Upper lobe of right lung (tissue), 1 donor: ENCODE measurements around the gene ZNF628. TPM values are rescaled to one million over a fixed set of nuclear protein-coding genes. Genes with fewer than 3 reads are reported as not detected.
"Not testable (repeated sequence)": the region's sequence is repeated elsewhere in the genome, so short reads cannot be mapped to it uniquely, and the experiment has no call there.

Experiments
- ATAC-seq: fragments of 200-7000 bp; cut with Tn5 transposase; one replicate; pipeline ENCODE4 v1.9.1; 2020; ENCODE audit warnings: mild to moderate bottlenecking, moderate library complexity
- DNase-seq: peaks from one replicate; pipeline ENCODE4 v3.0.0-alpha.2; 2020
- H3K27ac ChIP-seq: fragments of 200-600 bp; one replicate; pipeline ENCODE4 v1.8.0; 2022
- H3K27me3 ChIP-seq: fragments of 200-600 bp; one replicate; pipeline ENCODE4 v1.8.0; 2022; ENCODE audit warnings: mild to moderate bottlenecking
- H3K36me3 ChIP-seq: fragments of 200-600 bp; one replicate; pipeline ENCODE4 v1.8.0; 2022
- H3K4me1 ChIP-seq: fragments of 200-600 bp; one replicate; pipeline ENCODE4 v1.8.0; 2022
- H3K4me3 ChIP-seq: fragments of 200-600 bp; one replicate; pipeline ENCODE4 v1.8.0; 2022; ENCODE audit warnings: mild to moderate bottlenecking
- H3K9me3 ChIP-seq: fragments of 200-600 bp; one replicate; pipeline ENCODE4 v1.8.0; 2022
- intact Hi-C: fragments of 100-400 bp; cut with DNase I; formaldehyde crosslinking; loops from one replicate; pipeline ENCODE4 v1.11.0; 2022
- total RNA-seq: library from RNA; stranded (reverse); fragmentation: NEBNext Ultra II Directional; extraction: Animal tissue kit (Norgen Biotek cat#: 25700); gene quantifications from one replicate; pipeline ENCODE4 v1.2.1, GENCODE V29; 2021
- TF ChIP-seq, protein P1 (sequence below): fragments of 200-600 bp; IDR thresholded peaks from one replicate; pipeline ENCODE4 v1.8.0; 2022; ENCODE audit warnings: antibody characterized with exemption
- donor health status: DM: no; HTN: yes; CAD: no; lungs with severe emphysema.

Gene ZNF628
- total RNA-seq, 1 donor from 2014 or later, result 10.2 TPM

DNA sequence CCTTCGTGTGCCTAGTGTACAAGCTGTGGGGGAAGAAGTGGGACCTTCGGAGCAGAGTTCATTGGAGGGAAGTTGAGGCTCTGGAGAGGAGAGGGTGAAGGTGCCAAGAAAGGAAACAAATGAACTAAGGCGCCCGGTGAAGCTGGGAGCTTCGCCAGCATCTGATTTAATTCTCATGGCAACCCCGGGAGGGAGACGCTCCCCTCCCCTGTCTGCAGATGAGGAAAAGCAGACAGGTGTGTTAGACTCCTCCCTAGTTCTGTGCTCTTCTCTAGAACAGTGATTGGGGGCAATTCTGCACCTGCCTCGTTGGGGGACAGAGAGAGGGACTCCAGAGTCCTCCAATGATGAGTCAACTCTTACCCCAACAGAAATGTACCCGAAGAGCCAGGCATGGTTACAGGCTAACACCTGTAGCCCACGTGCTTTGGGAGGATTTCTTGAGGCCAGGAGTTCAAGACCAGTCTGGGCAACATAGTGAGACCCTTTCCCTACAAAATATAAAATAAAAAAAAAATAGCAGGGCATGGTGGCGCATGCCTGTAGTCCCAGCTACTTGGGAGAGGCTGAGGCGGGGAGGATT is 16.0 kb downstream of the ZNF628 start:
- H3K4me1 ChIP-seq, result no peaks in the 10 kb centered on the region
- TF ChIP-seq, protein P1, sequence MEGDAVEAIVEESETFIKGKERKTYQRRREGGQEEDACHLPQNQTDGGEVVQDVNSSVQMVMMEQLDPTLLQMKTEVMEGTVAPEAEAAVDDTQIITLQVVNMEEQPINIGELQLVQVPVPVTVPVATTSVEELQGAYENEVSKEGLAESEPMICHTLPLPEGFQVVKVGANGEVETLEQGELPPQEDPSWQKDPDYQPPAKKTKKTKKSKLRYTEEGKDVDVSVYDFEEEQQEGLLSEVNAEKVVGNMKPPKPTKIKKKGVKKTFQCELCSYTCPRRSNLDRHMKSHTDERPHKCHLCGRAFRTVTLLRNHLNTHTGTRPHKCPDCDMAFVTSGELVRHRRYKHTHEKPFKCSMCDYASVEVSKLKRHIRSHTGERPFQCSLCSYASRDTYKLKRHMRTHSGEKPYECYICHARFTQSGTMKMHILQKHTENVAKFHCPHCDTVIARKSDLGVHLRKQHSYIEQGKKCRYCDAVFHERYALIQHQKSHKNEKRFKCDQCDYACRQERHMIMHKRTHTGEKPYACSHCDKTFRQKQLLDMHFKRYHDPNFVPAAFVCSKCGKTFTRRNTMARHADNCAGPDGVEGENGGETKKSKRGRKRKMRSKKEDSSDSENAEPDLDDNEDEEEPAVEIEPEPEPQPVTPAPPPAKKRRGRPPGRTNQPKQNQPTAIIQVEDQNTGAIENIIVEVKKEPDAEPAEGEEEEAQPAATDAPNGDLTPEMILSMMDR, result no peak
- H3K9me3 ChIP-seq, result no peaks in the 10 kb centered on the region
- intact Hi-C loops, result no loop called here
- no peak overlapping the region for H3K27ac ChIP-seq
- ATAC-seq (no peak), DNase-seq (no peak)
- H3K36me3 ChIP-seq, result no peaks in the 10 kb centered on the region
- no peak overlapping the region for H3K4me3 ChIP-seq
- peaks cover 6% of the 10 kb centered on the region for H3K27me3 ChIP-seq

- H3K36me3 ChIP-seq, result no peaks in the 10 kb centered on the region
- H3K9me3 ChIP-seq, result no peaks in the 10 kb centered on the region
- TF ChIP-seq, protein P1, result no peak
- intact Hi-C loops, result no loop called here
- H3K4me3 ChIP-seq, result no peak overlapping the region
- H3K4me1 ChIP-seq, result no peaks in the 10 kb centered on the region
- peaks cover 6% of the 10 kb centered on the region for H3K27me3 ChIP-seq
- peak overlapping the region; percentile 58 for H3K27ac ChIP-seq
- no peak for DNase-seq
- ATAC-seq, result no peak
Measured at GRCh38 chr19:55493052-55493644, 16.7 kb downstream of the ZNF628 start.

- intact Hi-C loops, result no loop called here
- H3K36me3 ChIP-seq, result no peaks in the 10 kb centered on the region
- peak overlapping the region; percentile 58 for H3K27ac ChIP-seq
- no peak for DNase-seq
- peaks cover 6% of the 10 kb centered on the region for H3K27me3 ChIP-seq
- H3K4me3 ChIP-seq, result no peak overlapping the region
- TF ChIP-seq, protein P1, result no peak
- H3K9me3 ChIP-seq, result no peaks in the 10 kb centered on the region
- ATAC-seq, result no peak
- no peaks in the 10 kb centered on the region for H3K4me1 ChIP-seq
Measured at GRCh38 chr19:55493645-55494171, 17.3 kb downstream of the ZNF628 start.

- ATAC-seq (peak; percentile 13), DNase-seq (no peak)
- no peaks in the 10 kb centered on the region for H3K36me3 ChIP-seq
- no peaks in the 10 kb centered on the region for H3K9me3 ChIP-seq
- H3K27me3 ChIP-seq, result peaks cover 6% of the 10 kb centered on the region
- TF ChIP-seq, protein P1, result no peak
- no peaks in the 10 kb centered on the region for H3K4me1 ChIP-seq
- peak overlapping the region; percentile 63 for H3K27ac ChIP-seq
- intact Hi-C loops, result no loop called here
- H3K4me3 ChIP-seq, result peak overlapping the region; percentile 26
Measured at GRCh38 chr19:55494172-55494761, 17.9 kb downstream of the ZNF628 start.

GRCh38 chr19:55495646-55496349 is 19.4 kb downstream of the ZNF628 start:
- ATAC-seq (no peak), DNase-seq (no peak)
- H3K4me1 ChIP-seq, result no peaks in the 10 kb centered on the region
- peaks cover 6% of the 10 kb centered on the region for H3K27me3 ChIP-seq
- no peak overlapping the region for H3K4me3 ChIP-seq
- intact Hi-C loops, result no loop called here
- no peaks in the 10 kb centered on the region for H3K9me3 ChIP-seq
- no peak overlapping the region for H3K27ac ChIP-seq
- H3K36me3 ChIP-seq, result no peaks in the 10 kb centered on the region
- TF ChIP-seq, protein P1, result no peak

DNA sequence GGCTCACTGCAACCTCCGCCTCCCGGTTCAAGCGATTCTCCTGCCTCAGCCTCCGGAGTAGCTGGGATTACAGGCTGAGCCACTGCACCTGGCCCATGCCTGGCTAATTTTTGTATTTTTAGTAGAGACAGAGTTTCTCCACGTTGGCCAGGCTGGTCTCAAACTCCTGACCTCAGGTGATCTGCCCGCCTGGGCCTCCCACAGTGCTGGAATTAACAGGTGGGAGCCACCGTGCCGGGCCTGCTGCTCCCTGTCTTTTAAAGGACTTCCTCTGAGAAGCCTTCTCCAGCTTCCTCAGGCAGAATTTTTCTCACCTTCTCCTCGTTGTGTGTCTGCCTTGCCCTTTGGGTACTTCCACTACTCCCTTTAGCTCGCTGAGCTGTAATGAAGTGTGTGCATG is 20.4 kb downstream of the ZNF628 start:
- H3K27ac ChIP-seq, H3K4me1 ChIP-seq, intact Hi-C loops, ATAC-seq, DNase-seq, H3K36me3 ChIP-seq, H3K27me3 ChIP-seq, H3K4me3 ChIP-seq, H3K9me3 ChIP-seq: not testable (repeated sequence)
